Measurements from ENCODE around the gene SH3D21.

DNA sequence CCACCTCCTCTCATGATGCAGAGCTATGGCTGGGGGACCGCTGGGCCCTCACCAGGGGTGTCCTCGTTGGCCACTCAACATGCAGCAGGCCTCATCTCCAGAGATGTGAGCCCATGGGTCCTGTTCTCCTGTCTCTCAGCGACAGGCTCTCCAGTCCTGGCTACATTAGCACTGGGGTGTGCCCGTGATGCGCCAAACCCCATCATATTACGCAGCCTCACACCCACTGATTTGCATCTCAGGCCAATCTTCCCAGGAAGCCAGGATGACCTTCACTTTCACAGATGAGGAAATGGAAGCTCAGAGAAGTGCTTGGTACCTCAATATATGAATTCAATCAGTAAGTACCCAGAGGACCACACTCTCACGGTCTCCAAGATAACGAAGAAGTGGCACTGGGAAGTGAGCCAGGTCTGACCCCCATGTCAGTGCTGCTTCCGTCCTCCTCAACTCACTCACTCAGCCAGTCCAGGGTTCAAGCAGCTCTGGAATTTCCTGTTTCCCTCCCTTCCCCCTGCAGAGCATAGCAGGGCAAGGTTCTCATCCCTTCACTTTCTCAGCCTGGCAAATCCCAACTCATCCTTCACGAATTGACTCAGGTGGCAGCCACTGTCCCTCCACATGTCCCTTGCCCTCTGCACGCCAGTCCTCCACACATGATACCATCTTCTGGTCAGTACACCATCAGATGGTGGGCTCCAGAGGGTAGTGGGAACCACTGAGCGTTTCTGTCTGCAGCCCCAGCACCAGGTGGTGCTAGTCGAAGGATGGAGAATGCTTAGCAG lies 46.1 kb downstream of the SH3D21 start:
- no peak for TF ChIP-seq EZH2 (IDR thresholded peaks at IDR 0.05; ENCODE audit: borderline replicate concordance, insufficient read depth, low read depth, low read length, poor library complexity, severe bottlenecking)
- TF ChIP-seq, protein P1, sequence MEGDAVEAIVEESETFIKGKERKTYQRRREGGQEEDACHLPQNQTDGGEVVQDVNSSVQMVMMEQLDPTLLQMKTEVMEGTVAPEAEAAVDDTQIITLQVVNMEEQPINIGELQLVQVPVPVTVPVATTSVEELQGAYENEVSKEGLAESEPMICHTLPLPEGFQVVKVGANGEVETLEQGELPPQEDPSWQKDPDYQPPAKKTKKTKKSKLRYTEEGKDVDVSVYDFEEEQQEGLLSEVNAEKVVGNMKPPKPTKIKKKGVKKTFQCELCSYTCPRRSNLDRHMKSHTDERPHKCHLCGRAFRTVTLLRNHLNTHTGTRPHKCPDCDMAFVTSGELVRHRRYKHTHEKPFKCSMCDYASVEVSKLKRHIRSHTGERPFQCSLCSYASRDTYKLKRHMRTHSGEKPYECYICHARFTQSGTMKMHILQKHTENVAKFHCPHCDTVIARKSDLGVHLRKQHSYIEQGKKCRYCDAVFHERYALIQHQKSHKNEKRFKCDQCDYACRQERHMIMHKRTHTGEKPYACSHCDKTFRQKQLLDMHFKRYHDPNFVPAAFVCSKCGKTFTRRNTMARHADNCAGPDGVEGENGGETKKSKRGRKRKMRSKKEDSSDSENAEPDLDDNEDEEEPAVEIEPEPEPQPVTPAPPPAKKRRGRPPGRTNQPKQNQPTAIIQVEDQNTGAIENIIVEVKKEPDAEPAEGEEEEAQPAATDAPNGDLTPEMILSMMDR (IDR thresholded peaks at IDR 0.05): no peak

Data from B cell (primary cell).